Measurements from ENCODE around the gene FAIM2.

Gene FAIM2

GRCh38 chr12:49903700-49904423 lies at the start of gene FAIM2:
Gene FAIM2 (minus strand): TSS chr12:49903900. CDS start chr12:49903792, 108 bp downstream.
- DNase-seq: peak; percentile 23 to 82 (median 73)

- no peak for DNase-seq
These were observed 49.5 kb upstream of the FAIM2 start for GRCh38 chr12:49953151-49953550.

- DNase-seq: peak in 2 of 3 donors; percentile 49 to 50
These were observed 48.8 kb upstream of the FAIM2 start for GRCh38 chr12:49952391-49953055.

GRCh38 chr12:49951411-49952240 lies 47.9 kb upstream of the FAIM2 start:
- DNase-seq: no peak

GRCh38 chr12:49950273-49951251 lies 46.9 kb upstream of the FAIM2 start, which contains the start of gene AQP2:
Gene AQP2 (plus strand): TSS chr12:49950737. CDS start chr12:49950831, 94 bp downstream.
- no peak for DNase-seq

GRCh38 chr12:49949866-49950265 lies 46.2 kb upstream of the FAIM2 start:
- no peak for DNase-seq

GRCh38 chr12:49948866-49949845 lies 45.5 kb upstream of the FAIM2 start:
- peak; percentile 53 to 78 (median 77) for DNase-seq

- no peak for DNase-seq
These were observed 44.0 kb upstream of the FAIM2 start for GRCh38 chr12:49947593-49948226.

GRCh38 chr12:49946497-49946896 lies 42.8 kb upstream of the FAIM2 start:
- no peak for DNase-seq

- DNase-seq: no peak
These were observed 42.4 kb upstream of the FAIM2 start for GRCh38 chr12:49946086-49946485.

- DNase-seq: peak; percentile 89 to 93 (median 93)
These were observed 41.8 kb upstream of the FAIM2 start for GRCh38 chr12:49945394-49946080.

GRCh38 chr12:49944718-49945117 lies 41.0 kb upstream of the FAIM2 start:
- no peak for DNase-seq

GRCh38 chr12:49944046-49944445 lies 40.3 kb upstream of the FAIM2 start:
- DNase-seq: no peak

GRCh38 chr12:49943625-49943960 lies 39.9 kb upstream of the FAIM2 start:
- DNase-seq: no peak

GRCh38 chr12:49942921-49943624 lies 39.4 kb upstream of the FAIM2 start:
- no peak for DNase-seq

GRCh38 chr12:49942512-49942893 lies 38.8 kb upstream of the FAIM2 start:
- no peak for DNase-seq

- no peak for DNase-seq
These were observed 38.1 kb upstream of the FAIM2 start for GRCh38 chr12:49941556-49942511.

- no peak for DNase-seq
These were observed 36.0 kb upstream of the FAIM2 start for GRCh38 chr12:49939707-49940106.

Measured in suppressor macrophage treated with lipopolysaccharide for 1 hour (primary cell).